VCaP (cell line): ENCODE measurements around the gene RAB14.
"Not testable (repeated sequence)": the region's sequence is repeated elsewhere in the genome, so short reads cannot be mapped to it uniquely, and the experiment has no call there.

ENCODE experiments used
- H3K27ac ChIP-seq: fragments of 450-650 bp; 2 replicates; pipeline ENCODE4 v1.5.1; 2017
- TF ChIP-seq, protein P1 (sequence below): fragments of 450-650 bp; conservative IDR thresholded peaks from 2 replicates; pipeline ENCODE4 v1.5.1; 2017; ENCODE audit warnings: mild to moderate bottlenecking, moderate library complexity

Gene RAB14

GRCh38 chr9:121135642-121136041, 66.0 kb downstream of the RAB14 start:
- TF ChIP-seq, protein P1, sequence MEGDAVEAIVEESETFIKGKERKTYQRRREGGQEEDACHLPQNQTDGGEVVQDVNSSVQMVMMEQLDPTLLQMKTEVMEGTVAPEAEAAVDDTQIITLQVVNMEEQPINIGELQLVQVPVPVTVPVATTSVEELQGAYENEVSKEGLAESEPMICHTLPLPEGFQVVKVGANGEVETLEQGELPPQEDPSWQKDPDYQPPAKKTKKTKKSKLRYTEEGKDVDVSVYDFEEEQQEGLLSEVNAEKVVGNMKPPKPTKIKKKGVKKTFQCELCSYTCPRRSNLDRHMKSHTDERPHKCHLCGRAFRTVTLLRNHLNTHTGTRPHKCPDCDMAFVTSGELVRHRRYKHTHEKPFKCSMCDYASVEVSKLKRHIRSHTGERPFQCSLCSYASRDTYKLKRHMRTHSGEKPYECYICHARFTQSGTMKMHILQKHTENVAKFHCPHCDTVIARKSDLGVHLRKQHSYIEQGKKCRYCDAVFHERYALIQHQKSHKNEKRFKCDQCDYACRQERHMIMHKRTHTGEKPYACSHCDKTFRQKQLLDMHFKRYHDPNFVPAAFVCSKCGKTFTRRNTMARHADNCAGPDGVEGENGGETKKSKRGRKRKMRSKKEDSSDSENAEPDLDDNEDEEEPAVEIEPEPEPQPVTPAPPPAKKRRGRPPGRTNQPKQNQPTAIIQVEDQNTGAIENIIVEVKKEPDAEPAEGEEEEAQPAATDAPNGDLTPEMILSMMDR = no peak
- no peak overlapping the region for H3K27ac ChIP-seq

DNA sequence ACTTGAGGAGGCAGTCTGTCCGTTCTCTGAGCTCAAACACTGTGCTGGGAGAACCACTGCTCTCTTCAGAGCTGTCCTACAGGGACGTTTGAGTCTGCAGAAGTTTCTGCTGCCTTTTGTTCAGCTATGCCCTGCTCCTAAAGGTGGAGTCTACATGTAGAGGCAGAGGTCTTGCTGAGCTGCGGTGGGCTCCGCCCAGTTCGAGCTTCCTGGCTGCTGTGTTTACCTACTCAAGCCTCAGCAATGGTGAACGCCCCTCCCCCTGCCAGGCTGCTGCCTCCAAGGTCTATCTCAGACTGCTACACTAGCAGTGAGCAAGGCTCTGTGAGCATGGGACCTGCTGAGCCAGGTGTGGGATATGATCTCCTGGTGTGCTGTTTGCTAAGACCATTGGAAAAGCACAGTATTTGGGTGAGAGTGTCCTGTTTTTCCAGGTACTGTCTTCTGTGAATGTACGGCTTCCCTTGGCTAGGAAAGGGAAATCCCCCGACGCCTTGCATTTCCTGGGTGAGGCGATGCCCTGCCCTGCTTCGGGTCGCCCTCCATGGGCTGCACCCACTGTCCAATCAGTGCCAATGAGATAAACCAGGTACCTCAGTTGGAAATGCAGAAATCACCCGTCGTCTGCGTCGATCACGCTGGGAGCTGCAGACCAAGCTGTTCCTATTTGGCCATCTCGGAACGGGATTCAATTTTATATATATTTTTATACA, 68.4 kb downstream of the RAB14 start:
- TF ChIP-seq, protein P1 = no peak
- no peak overlapping the region for H3K27ac ChIP-seq

DNA sequence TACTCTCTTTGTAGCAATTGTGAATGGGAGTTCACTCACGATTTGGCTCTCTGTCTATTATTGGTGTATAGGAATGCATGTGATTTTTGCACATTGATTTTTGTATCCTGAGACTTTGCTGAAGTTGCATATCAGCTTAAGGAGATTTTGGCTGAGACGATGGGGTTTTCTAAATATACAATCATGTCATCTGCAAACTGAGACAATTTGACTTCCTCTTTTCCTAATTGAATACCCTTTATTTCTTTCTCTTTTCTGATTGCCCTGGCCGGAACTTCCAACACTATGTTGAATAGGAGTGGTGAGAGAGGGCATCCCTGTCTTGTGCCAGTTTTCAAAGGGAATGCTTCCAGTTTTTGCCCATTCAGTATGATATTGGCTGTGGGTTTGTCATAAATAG, 72.3 kb downstream of the RAB14 start:
- not testable (repeated sequence) for H3K27ac ChIP-seq
